Calu3 (cell line): ENCODE measurements around the gene STOX2. TPM values are rescaled to one million over a fixed set of nuclear protein-coding genes. Genes with fewer than 3 reads are reported as not detected.
A peak's percentile ranks its signal among the peaks of the same experiment; 100 is the strongest.

Source experiments
- BruUV-seq: library from RNA; stranded (reverse); fragments of 400-500 nt; replicated peaks from 2 replicates; lab custom pipeline; 2021; lab: Mats Ljungman, UMichigan
- CTCF ChIA-PET: fragments of 300-600 bp; sonication (Branson Sonifier 250); formaldehyde crosslinking; loops from one replicate; lab custom pipeline; 2022; ENCODE audit warnings: antibody characterized with exemption; lab: Charles Lee
- DNase-seq: peaks from one replicate; pipeline ENCODE4 v3.0.0; 2022
- H3K27ac Mint-ChIP-seq: one replicate; pipeline ENCODE4 v1.8.0; 2022; ENCODE audit warnings: mixed read lengths; ENCODE audit not compliant: unreplicated experiment
- H3K27me3 Mint-ChIP-seq: one replicate; pipeline ENCODE4 v1.8.0; 2022; ENCODE audit warnings: mixed read lengths; ENCODE audit not compliant: unreplicated experiment
- H3K36me3 Mint-ChIP-seq: one replicate; pipeline ENCODE4 v1.8.0; 2022; ENCODE audit warnings: mild to moderate bottlenecking, moderate library complexity, mixed read lengths; ENCODE audit not compliant: insufficient read depth, unreplicated experiment
- H3K4me1 Mint-ChIP-seq: one replicate; pipeline ENCODE4 v1.8.0; 2022; ENCODE audit warnings: mild to moderate bottlenecking, low read depth, mixed read lengths; ENCODE audit not compliant: unreplicated experiment
- H3K4me3 Mint-ChIP-seq: one replicate; pipeline ENCODE4 v1.8.0; 2022; ENCODE audit warnings: mild to moderate bottlenecking, low read depth, moderate library complexity, mixed read lengths; ENCODE audit not compliant: unreplicated experiment
- H3K9me3 Mint-ChIP-seq: one replicate; pipeline ENCODE4 v1.8.0; 2022; ENCODE audit warnings: low read depth, mixed read lengths; ENCODE audit not compliant: unreplicated experiment
- intact Hi-C: fragments of 100-400 bp; cut with micrococcal nuclease; formaldehyde crosslinking; loops from one replicate; pipeline ENCODE4 v1.10.0; 2022; ENCODE audit not compliant: unreplicated experiment
- total RNA-seq: library from RNA; stranded (reverse); gene quantifications from 2 replicates; pipeline ENCODE4 v1.2.3, GENCODE V29; 2022
- TF ChIP-seq, protein P1 (sequence below): fragments of 200-600 bp; IDR thresholded peaks from one replicate; pipeline ENCODE4 v1.8.0; 2022; ENCODE audit warnings: antibody characterized with exemption; ENCODE audit not compliant: unreplicated experiment

STOX2 gene
- total RNA-seq, 1 experiment from 2014 or later = 10.0 TPM

- no peaks in the 10 kb centered on the region for H3K27me3 Mint-ChIP-seq
- H3K4me1 Mint-ChIP-seq = peaks cover 10% of the 10 kb centered on the region
- H3K36me3 Mint-ChIP-seq = no peaks in the 10 kb centered on the region
- TF ChIP-seq, protein P1, sequence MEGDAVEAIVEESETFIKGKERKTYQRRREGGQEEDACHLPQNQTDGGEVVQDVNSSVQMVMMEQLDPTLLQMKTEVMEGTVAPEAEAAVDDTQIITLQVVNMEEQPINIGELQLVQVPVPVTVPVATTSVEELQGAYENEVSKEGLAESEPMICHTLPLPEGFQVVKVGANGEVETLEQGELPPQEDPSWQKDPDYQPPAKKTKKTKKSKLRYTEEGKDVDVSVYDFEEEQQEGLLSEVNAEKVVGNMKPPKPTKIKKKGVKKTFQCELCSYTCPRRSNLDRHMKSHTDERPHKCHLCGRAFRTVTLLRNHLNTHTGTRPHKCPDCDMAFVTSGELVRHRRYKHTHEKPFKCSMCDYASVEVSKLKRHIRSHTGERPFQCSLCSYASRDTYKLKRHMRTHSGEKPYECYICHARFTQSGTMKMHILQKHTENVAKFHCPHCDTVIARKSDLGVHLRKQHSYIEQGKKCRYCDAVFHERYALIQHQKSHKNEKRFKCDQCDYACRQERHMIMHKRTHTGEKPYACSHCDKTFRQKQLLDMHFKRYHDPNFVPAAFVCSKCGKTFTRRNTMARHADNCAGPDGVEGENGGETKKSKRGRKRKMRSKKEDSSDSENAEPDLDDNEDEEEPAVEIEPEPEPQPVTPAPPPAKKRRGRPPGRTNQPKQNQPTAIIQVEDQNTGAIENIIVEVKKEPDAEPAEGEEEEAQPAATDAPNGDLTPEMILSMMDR = no peak
- H3K4me3 Mint-ChIP-seq = no peak overlapping the region
- no TSS peak for BruUV-seq
- intact Hi-C loops = no loop called here
- H3K27ac Mint-ChIP-seq = no peak overlapping the region
- no peaks in the 10 kb centered on the region for H3K9me3 Mint-ChIP-seq
- DNase-seq = no peak
- CTCF ChIA-PET = no interaction called here
These were observed 80.7 kb downstream of the STOX2 start for GRCh38 chr4:183985786-183986185.

GRCh38 chr4:183986291-183986970 is 81.3 kb downstream of the STOX2 start:
- TF ChIP-seq, protein P1 = no peak
- no peaks in the 10 kb centered on the region for H3K9me3 Mint-ChIP-seq
- BruUV-seq = no TSS peak
- intact Hi-C loops = no loop called here
- H3K36me3 Mint-ChIP-seq = no peaks in the 10 kb centered on the region
- H3K27ac Mint-ChIP-seq = no peak overlapping the region
- CTCF ChIA-PET = no interaction called here
- no peaks in the 10 kb centered on the region for H3K27me3 Mint-ChIP-seq
- peaks cover 10% of the 10 kb centered on the region for H3K4me1 Mint-ChIP-seq
- DNase-seq = no peak
- H3K4me3 Mint-ChIP-seq = no peak overlapping the region

- TF ChIP-seq, protein P1 = no peak
- Mint-ChIP-seq H3K27ac (no peak overlapping the region), H3K27me3 (no peaks in the 10 kb centered on the region), H3K4me3 (no peak overlapping the region), H3K36me3 (no peaks in the 10 kb centered on the region), H3K9me3 (no peaks in the 10 kb centered on the region), H3K4me1 (peaks cover 10% of the 10 kb centered on the region)
- DNase-seq = peak; percentile 60
- intact Hi-C loops = no loop called here
- CTCF ChIA-PET = no interaction called here
- no TSS peak for BruUV-seq
These were observed 82.2 kb downstream of the STOX2 start for GRCh38 chr4:183986971-183987946.

- Mint-ChIP-seq H3K36me3 (no peaks in the 10 kb centered on the region), H3K4me3 (no peak overlapping the region), H3K27me3 (no peaks in the 10 kb centered on the region), H3K4me1 (peaks cover 10% of the 10 kb centered on the region), H3K27ac (no peak overlapping the region), H3K9me3 (no peaks in the 10 kb centered on the region)
- peak; percentile 63 for DNase-seq
- TF ChIP-seq, protein P1 = no peak
- no TSS peak for BruUV-seq
- intact Hi-C loops = no loop called here
- CTCF ChIA-PET = no interaction called here
These were observed 82.9 kb downstream of the STOX2 start for GRCh38 chr4:183987987-183988392.
